ENCODE measurements around the gene WDR27.

Gene WDR27

GRCh38 chr6:169695131-169695530, 6.7 kb downstream of the WDR27 start:
- no peak for ATAC-seq
- TF ChIP-seq RARB (CRISPR knock-in tag; IDR thresholded peaks at IDR 0.05), result no peak
- TF ChIP-seq ZFP30 (CRISPR knock-in tag; IDR thresholded peaks at IDR 0.05), result no peak
- no peak for TF ChIP-seq TCF4 (CRISPR knock-in tag; IDR thresholded peaks at IDR 0.05; ENCODE audit: borderline replicate concordance)
- TF ChIP-seq, protein P1, sequence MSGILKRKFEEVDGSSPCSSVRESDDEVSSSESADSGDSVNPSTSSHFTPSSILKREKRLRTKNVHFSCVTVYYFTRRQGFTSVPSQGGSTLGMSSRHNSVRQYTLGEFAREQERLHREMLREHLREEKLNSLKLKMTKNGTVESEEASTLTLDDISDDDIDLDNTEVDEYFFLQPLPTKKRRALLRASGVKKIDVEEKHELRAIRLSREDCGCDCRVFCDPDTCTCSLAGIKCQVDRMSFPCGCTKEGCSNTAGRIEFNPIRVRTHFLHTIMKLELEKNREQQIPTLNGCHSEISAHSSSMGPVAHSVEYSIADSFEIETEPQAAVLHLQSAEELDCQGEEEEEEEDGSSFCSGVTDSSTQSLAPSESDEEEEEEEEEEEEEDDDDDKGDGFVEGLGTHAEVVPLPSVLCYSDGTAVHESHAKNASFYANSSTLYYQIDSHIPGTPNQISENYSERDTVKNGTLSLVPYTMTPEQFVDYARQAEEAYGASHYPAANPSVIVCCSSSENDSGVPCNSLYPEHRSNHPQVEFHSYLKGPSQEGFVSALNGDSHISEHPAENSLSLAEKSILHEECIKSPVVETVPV (CRISPR knock-in tag; IDR thresholded peaks at IDR 0.05), result no peak
- no peak for TF ChIP-seq TSHZ2 (CRISPR knock-in tag; IDR thresholded peaks at IDR 0.05)
- TF ChIP-seq ARNTL (CRISPR knock-in tag; IDR thresholded peaks at IDR 0.05; ENCODE audit: borderline replicate concordance, low read depth), result no peak
- no peak for TF ChIP-seq OSR1 (CRISPR knock-in tag; IDR thresholded peaks at IDR 0.05)
- no peak for TF ChIP-seq CSDC2 (CRISPR knock-in tag; IDR thresholded peaks at IDR 0.05)
- TF ChIP-seq CREB5 (CRISPR knock-in tag; IDR thresholded peaks at IDR 0.05; ENCODE audit: low read depth), result no peak
- no peak for TF ChIP-seq ZNF565 (CRISPR knock-in tag; conservative IDR thresholded peaks at IDR 0.05; ENCODE audit: low read depth)
- TF ChIP-seq ZNF70 (CRISPR knock-in tag; IDR thresholded peaks at IDR 0.05), result no peak
- no peak for TF ChIP-seq TOX (CRISPR knock-in tag; IDR thresholded peaks at IDR 0.05; ENCODE audit: borderline replicate concordance)
- TF ChIP-seq BACH2 (CRISPR knock-in tag; IDR thresholded peaks at IDR 0.05; ENCODE audit: borderline replicate concordance), result no peak
- TF ChIP-seq POU6F1 (CRISPR knock-in tag; IDR thresholded peaks at IDR 0.05; ENCODE audit: borderline replicate concordance, low read depth), result no peak
- TF ChIP-seq ISL1 (CRISPR knock-in tag; IDR thresholded peaks at IDR 0.05), result no peak

DNA sequence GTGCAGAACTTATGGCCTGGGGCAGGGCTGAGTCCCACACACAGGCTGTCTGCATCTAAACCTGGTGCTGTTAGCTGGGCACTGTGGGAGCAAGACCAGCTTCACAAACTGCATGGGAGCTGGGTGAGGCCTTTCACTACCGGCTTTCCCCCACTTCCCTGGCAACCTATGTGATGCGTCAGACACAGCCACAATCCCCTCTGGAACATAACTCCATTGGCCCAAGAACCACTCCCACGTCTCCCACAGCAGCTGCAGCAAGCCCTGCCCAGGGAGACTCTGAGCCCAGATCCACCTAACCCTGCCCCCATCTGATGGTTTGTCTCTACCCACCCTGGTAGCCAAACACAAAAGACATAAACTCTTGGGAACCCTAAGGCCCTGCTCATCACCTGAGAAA, 9.3 kb downstream of the WDR27 start:
- TF ChIP-seq RARB (CRISPR knock-in tag; IDR thresholded peaks at IDR 0.05), result no peak
- no peak for ATAC-seq

GRCh38 chr6:169691260-169691659, 10.6 kb downstream of the WDR27 start:
- ATAC-seq, result no peak
- TF ChIP-seq ZNF8 (CRISPR knock-in tag; IDR thresholded peaks at IDR 0.05), result no peak
- no peak for TF ChIP-seq CSDC2 (CRISPR knock-in tag; IDR thresholded peaks at IDR 0.05)
- no peak for TF ChIP-seq ZFP30 (CRISPR knock-in tag; IDR thresholded peaks at IDR 0.05)
- TF ChIP-seq TCF4 (CRISPR knock-in tag; IDR thresholded peaks at IDR 0.05; ENCODE audit: borderline replicate concordance), result no peak
- TF ChIP-seq OSR1 (CRISPR knock-in tag; IDR thresholded peaks at IDR 0.05), result no peak
- no peak for TF ChIP-seq PPARA (CRISPR knock-in tag; IDR thresholded peaks at IDR 0.05; ENCODE audit: borderline replicate concordance)
- TF ChIP-seq ZFP3 (CRISPR knock-in tag; IDR thresholded peaks at IDR 0.05), result no peak
- no peak for TF ChIP-seq ESRRG (CRISPR knock-in tag; IDR thresholded peaks at IDR 0.05)
- no peak for TF ChIP-seq ZC3H10 (CRISPR knock-in tag; IDR thresholded peaks at IDR 0.05)
- no peak for TF ChIP-seq ARNTL (CRISPR knock-in tag; IDR thresholded peaks at IDR 0.05; ENCODE audit: borderline replicate concordance, low read depth)

DNA sequence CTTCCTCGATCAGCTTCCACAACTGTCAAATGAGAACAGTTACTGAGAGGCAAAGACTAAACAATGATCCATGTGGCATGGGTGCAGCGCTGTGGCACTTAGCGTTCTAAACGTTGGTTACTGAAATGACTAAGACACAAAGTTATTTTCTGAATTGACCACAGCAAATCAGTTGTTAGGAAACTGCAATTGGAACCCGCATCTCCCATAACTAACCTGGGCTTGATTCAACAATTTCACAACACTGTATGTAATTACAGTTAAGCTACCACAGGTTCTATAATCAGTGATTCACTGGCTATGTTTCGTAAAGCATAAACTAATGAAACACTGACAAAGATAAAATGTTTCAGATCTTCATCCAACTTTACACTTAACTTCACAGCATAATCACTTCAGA, 12.5 kb downstream of the WDR27 start:
- ATAC-seq, result no peak
- TF ChIP-seq CSDC2 (CRISPR knock-in tag; IDR thresholded peaks at IDR 0.05) (no peak), RARB (CRISPR knock-in tag; IDR thresholded peaks at IDR 0.05) (no peak), OSR1 (CRISPR knock-in tag; IDR thresholded peaks at IDR 0.05) (no peak), ZNF565 (CRISPR knock-in tag; conservative IDR thresholded peaks at IDR 0.05; ENCODE audit: low read depth) (no peak), ISL1 (CRISPR knock-in tag; IDR thresholded peaks at IDR 0.05) (no peak), PATZ1 (CRISPR knock-in tag; IDR thresholded peaks at IDR 0.05; ENCODE audit: borderline replicate concordance) (no peak), POU6F1 (CRISPR knock-in tag; IDR thresholded peaks at IDR 0.05; ENCODE audit: borderline replicate concordance, low read depth) (no peak), PPARA (CRISPR knock-in tag; IDR thresholded peaks at IDR 0.05; ENCODE audit: borderline replicate concordance) (no peak), ARNTL (CRISPR knock-in tag; IDR thresholded peaks at IDR 0.05; ENCODE audit: borderline replicate concordance, low read depth) (no peak), BACH2 (CRISPR knock-in tag; IDR thresholded peaks at IDR 0.05; ENCODE audit: borderline replicate concordance) (no peak), GLIS3 (CRISPR knock-in tag; IDR thresholded peaks at IDR 0.05) (no peak)
